GM12801 (cell line): ENCODE results near the gene NPBWR2.

Experiments used
- CTCF ChIP-seq: IDR thresholded peaks from one replicate; pipeline ENCODE4 v1.5.1; 2011; ENCODE audit warnings: control low read depth; ENCODE audit not compliant: insufficient read length; ENCODE audit errors: extremely low read depth

The NPBWR2 gene

GRCh38 chr20:64053841-64054661 is 53.3 kb downstream of the NPBWR2 start:
- no peak for TF ChIP-seq CTCF
